Measurements from ENCODE around the gene DYRK1B. TPM values are rescaled to one million over a fixed set of nuclear protein-coding genes. Genes with fewer than 3 reads are reported as not detected.
"Not testable (repeated sequence)": the region's sequence is repeated elsewhere in the genome, so short reads cannot be mapped to it uniquely, and the experiment has no call there.

DYRK1B gene
- total RNA-seq, 2 experiments from 2014 or later = 5.4 to 7.0 TPM

GRCh38 chr19:39816287-39817048 is 17.5 kb downstream of the DYRK1B start:
- peaks cover 6% of the 10 kb centered on the region for H3K36me3 Mint-ChIP-seq (ENCODE audit: low read depth)
- no peak for TF ChIP-seq CTCF (IDR thresholded peaks at IDR 0.05)
- H3K27me3 Mint-ChIP-seq = no peaks in the 10 kb centered on the region
- intact Hi-C loops (cut with micrococcal nuclease) = no loop called here
- peak overlapping the region; percentile 46 for H3K27ac Mint-ChIP-seq
- no peaks in the 10 kb centered on the region for H3K9me3 Mint-ChIP-seq
- H3K4me3 Mint-ChIP-seq = no peak overlapping the region
- H3K4me1 Mint-ChIP-seq (ENCODE audit: low read depth) = peaks cover 17% of the 10 kb centered on the region
- ATAC-seq = peak; percentile 51
- no peak for DNase-seq
- ChIA-PET POLR2A (no interaction called here), CTCF (interaction anchor here (1.3 to 1.8 kb wide), 2 partner anchors 24 to 28 kb away, joined by 4 read pairs; no protein-coding TSS in a partner anchor)

GRCh38 chr19:39814595-39814994 is 19.4 kb downstream of the DYRK1B start:
- H3K36me3 Mint-ChIP-seq (ENCODE audit: low read depth) = peaks cover 5% of the 10 kb centered on the region
- no peak overlapping the region for H3K4me3 Mint-ChIP-seq
- no peak overlapping the region for H3K27ac Mint-ChIP-seq
- no peaks in the 10 kb centered on the region for H3K9me3 Mint-ChIP-seq
- TF ChIP-seq CTCF (IDR thresholded peaks at IDR 0.05) = no peak
- peaks cover 17% of the 10 kb centered on the region for H3K4me1 Mint-ChIP-seq (ENCODE audit: low read depth)
- DNase-seq (no peak), ATAC-seq (no peak)
- no peaks in the 10 kb centered on the region for H3K27me3 Mint-ChIP-seq
- CTCF ChIA-PET = interaction anchor here (1.2 kb wide), 1 partner anchor 9 kb away, joined by 3 read pairs; no protein-coding TSS in a partner anchor
- POLR2A ChIA-PET = no interaction called here
- intact Hi-C loops (cut with micrococcal nuclease) = no loop called here

- POLR2A ChIA-PET; H3K36me3 Mint-ChIP-seq (ENCODE audit: low read depth): not testable (repeated sequence)
- CTCF ChIA-PET = interaction anchor here (1.2 kb wide), 1 partner anchor 9 kb away, joined by 3 read pairs; no protein-coding TSS in a partner anchor
These were observed 19.9 kb downstream of the DYRK1B start for GRCh38 chr19:39814111-39814510.

GRCh38 chr19:39813264-39813993 is 20.5 kb downstream of the DYRK1B start:
- Mint-ChIP-seq H3K27me3 (no peaks in the 10 kb centered on the region), H3K9me3 (no peaks in the 10 kb centered on the region), H3K4me3 (no peak overlapping the region), H3K27ac (no peak overlapping the region), H3K4me1 (ENCODE audit: low read depth) (peaks cover 12% of the 10 kb centered on the region), H3K36me3 (ENCODE audit: low read depth) (peaks cover 5% of the 10 kb centered on the region)
- no peak for TF ChIP-seq CTCF (IDR thresholded peaks at IDR 0.05)
- ATAC-seq (no peak), DNase-seq (no peak)
- POLR2A ChIA-PET = interaction anchor here (0.8 kb wide), 1 partner anchor 11 kb away, joined by 3 read pairs; no protein-coding TSS in a partner anchor
- intact Hi-C loops (cut with micrococcal nuclease) = no loop called here
- CTCF ChIA-PET = interaction anchor here (1.6 kb wide), 1 partner anchor 21 kb away, joined by 6 read pairs; no protein-coding TSS in a partner anchor

More at GRCh38 chr19:39814111-39814510, 19.9 kb downstream of the DYRK1B start:
- H3K9me3 Mint-ChIP-seq; H3K27me3 Mint-ChIP-seq; H3K4me3 Mint-ChIP-seq; intact Hi-C loops (cut with micrococcal nuclease); DNase-seq; ATAC-seq; H3K27ac Mint-ChIP-seq: not testable (repeated sequence)
- peaks cover 15% of the 10 kb centered on the region for H3K4me1 Mint-ChIP-seq (ENCODE audit: low read depth)

- POLR2A ChIA-PET = interaction anchor here (0.9 kb wide), 1 partner anchor 8 kb away, joined by 3 read pairs; no protein-coding TSS in a partner anchor
- no peak overlapping the region for H3K4me3 Mint-ChIP-seq
- no peaks in the 10 kb centered on the region for H3K27me3 Mint-ChIP-seq
- no peaks in the 10 kb centered on the region for H3K9me3 Mint-ChIP-seq
- no peaks in the 10 kb centered on the region for H3K36me3 Mint-ChIP-seq (ENCODE audit: low read depth)
- DNase-seq = no peak
- intact Hi-C loops (cut with micrococcal nuclease) = no loop called here
- CTCF ChIA-PET = interaction anchor here (0.8 kb wide), 1 partner anchor 18 kb away, joined by 3 read pairs; no protein-coding TSS in a partner anchor
- H3K4me1 Mint-ChIP-seq (ENCODE audit: low read depth) = peaks cover 2% of the 10 kb centered on the region
- no peak for TF ChIP-seq CTCF (IDR thresholded peaks at IDR 0.05)
- H3K27ac Mint-ChIP-seq = no peak overlapping the region
- no peak for ATAC-seq
These were observed 22.9 kb downstream of the DYRK1B start for GRCh38 chr19:39811064-39811463.
